Ramos (cell line): ENCODE data around the gene FCRLB.
"Not testable (repeated sequence)": the region's sequence is repeated elsewhere in the genome, so short reads cannot be mapped to it uniquely, and the experiment has no call there.

ENCODE experiments used
- in situ Hi-C: fragments of 300-500 bp; cut with MboI; formaldehyde crosslinking; loops from one replicate; pipeline ENCODE4 v1.14.3; 2022; ENCODE audit warnings: low sequenced_read_pairs; ENCODE audit not compliant: unreplicated experiment

Gene FCRLB

DNA sequence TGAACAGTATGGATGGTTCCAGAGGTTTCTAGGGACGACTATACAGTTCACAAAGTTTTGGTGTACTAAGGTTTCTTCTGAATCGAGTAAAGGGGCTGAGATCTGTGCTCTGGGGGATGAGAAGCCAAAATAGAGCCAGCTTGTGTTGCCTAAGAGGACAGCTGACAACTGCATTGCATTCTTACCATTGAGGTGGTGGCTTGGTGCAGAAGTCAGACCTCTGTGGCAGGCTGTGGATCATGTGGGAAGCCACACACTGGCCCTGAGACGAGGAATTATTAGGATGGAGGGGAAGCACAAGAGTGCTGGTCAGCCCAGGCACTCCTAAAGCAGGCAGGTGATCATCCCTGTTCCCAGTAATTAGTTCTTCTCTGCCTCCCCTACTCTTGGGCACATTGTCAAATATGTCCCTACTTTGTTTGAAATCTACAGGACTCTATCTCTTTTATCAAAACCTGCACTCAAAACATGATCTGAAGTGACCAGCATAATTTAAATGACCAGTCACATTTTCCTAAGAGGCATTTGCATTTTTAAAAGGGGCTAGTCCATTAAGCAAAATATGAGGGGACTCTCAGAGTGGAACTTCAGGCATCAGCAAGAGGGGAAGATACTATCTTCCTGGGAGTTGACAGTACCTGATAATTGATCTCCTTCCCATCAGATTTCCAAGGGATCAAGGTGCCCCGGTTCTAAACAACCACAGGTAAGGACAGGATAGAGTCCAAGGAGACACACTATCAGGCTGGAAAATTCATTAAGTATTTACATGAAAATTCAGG, at the start of gene FCRLB:
TSS of gene FCRLB (plus strand) at position 589 of the 782 bp plus-strand sequence. CDS start 1,129 bp downstream, outside the sequence.
- in situ Hi-C loops, result loop anchor here (25.0 kb wide), 2 partner anchors 509 to 684 kb away; partner anchors contain the start of genes APOA2, FCER1G, NDUFS2 and TSTD1

DNA sequence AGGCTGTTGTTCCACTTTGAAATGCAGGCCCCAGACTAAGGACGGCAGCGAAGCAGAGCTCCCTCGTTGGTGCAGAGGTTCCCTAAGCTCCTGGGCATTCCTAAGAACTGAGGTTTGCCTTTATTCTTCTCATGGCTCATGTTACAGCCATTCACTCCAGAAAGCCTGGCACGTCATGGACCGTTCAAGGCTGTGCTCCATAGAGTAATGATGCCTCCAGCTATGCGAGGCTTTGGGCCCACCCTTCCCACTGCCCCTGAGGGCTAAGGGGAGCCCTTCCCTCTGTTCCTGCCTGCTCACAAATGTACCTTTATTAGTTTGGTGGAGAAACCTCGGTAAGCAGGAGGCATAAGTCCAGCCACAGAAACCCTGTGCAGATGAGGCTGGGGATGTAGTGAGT, 47.9 kb upstream of the FCRLB start:
- in situ Hi-C loops, result not testable (repeated sequence)

GRCh38 chr1:161674447-161674846, 46.9 kb upstream of the FCRLB start:
- in situ Hi-C loops, result not testable (repeated sequence)

DNA sequence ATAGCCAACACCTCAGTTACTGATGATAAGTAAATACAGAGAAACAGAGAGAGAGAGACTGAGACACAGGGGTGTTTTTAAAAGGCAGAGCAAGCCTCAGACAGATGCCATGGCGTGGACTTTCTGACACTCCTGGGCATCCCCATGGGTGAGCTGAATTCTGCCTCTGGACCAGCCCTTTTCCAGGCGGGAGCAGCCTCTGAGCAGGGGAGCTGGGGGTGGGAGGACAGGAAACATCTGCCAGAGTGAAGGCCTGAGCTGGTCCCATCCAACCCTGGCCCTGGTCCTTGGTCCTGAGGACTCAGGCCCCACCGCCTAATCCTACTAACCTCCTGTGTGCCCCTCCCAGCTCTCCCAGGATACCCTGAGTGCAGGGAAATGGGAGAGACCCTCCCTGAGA, 46.4 kb upstream of the FCRLB start:
- in situ Hi-C loops, result not testable (repeated sequence)

- in situ Hi-C loops, result no loop called here
Measured at GRCh38 chr1:161676441-161676840, 44.9 kb upstream of the FCRLB start.

DNA sequence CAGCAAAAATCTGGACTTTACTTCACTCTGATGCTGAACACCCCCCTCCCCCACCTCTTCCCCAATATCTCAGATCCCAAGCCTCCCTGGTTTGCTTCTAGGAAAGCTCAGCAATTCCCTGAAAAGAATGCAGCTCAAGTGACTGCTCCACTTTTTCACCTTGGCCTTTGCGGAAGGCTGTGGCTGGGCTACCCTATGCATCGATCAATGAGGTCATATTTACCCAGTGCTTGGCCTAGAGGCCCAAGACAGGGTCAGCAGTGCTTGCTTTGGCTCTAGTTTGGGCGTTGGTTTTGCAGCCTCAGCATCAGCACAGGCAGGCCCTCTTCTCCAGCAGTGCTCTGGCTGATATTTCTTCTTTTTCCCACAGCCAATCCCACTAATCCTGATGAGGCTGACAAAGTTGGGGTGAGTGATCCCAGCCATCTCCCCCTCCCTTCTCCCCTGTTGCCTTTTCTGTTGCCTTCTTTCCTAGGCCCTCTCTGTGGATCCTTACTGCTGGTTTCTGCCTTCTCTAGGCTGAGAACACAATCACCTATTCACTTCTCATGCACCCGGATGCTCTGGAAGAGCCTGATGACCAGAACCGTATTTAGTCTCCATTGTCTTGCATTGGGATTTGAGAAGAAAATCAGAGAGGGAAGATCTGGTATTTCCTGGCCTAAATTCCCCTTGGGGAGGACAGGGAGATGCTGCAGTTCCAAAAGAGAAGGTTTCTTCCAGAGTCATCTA, 44.2 kb upstream of the FCRLB start:
- in situ Hi-C loops, result no loop called here

- in situ Hi-C loops, result no loop called here
Measured at GRCh38 chr1:161678500-161678899, 42.8 kb upstream of the FCRLB start.

- in situ Hi-C loops, result no loop called here
Measured at GRCh38 chr1:161681879-161682278, 39.5 kb upstream of the FCRLB start.

DNA sequence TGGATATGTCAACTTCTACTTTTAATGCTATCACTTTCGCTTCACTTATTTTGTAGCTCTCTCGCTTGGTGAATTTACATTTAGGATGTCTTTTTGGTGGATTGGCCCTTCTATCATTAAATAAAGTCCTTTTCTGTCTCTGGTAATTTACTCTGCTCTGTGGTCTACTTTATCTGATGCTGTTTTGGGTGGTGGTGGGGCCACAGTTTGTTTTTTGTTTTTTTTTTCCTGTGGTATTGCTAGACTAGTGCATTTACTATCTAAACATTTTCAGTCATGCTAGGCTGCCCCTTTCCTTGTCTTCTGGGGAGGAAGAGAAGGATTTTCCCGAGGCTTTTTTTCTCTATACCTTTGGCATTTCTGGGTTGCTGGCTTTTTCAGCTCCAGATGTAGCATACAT, 32.4 kb upstream of the FCRLB start:
- in situ Hi-C loops, result no loop called here

DNA sequence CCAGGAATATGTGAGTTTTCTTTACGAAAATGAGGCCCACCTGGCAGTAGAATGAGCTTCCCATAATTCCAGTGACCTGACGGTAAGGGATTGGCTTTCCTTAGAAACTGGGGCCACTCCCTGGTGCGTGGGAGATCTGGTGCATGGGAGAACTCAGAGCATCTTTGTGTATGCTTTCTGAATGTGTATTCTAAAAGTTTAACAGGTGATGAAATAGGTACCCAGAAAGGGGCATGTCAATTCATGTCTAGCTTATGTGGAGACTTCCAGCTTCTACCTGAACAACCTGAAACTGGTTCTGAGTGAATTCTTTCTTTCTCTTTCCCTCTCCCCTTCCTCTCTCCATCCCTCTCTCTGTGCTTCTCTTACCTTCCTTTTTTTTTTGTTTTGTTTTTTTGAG, 29.5 kb upstream of the FCRLB start:
- in situ Hi-C loops, result no loop called here

DNA sequence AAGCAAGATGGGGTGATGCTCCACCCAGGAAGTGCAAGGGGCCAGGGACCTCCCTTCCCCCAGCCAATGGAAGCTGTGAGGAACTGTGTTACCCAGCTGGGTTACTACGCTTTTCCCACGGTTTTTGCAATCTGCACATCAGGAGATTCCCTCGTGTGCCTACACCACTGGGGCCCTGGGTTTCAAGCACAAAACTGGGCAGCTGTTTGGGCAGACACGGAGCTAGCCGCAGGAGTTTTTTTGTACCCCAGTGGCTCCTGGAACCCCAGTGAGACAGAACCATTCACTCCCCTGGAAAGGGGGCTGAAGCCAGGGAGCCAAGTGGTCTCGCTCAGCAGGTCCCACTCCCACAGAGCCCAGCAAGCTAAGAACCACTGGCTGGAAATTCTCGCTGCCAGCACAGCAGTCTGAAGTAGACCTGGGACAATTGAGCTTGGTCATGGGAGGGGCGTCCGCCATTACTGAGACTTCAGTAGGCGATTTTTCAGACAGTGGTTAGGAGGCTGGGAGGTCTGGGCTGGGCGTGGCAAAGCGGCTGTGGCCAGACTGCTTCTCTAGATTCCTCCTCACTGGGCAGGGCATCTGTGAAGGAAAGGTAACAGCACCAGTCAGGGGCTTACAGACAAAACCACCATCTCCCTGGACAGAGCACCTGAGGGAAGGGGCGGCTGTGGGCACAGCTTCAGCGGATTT, 28.2 kb upstream of the FCRLB start:
- in situ Hi-C loops, result not testable (repeated sequence)

GRCh38 chr1:161698302-161698701, 23.0 kb upstream of the FCRLB start:
- in situ Hi-C loops, result not testable (repeated sequence)

- in situ Hi-C loops, result loop anchor here (25.0 kb wide), 2 partner anchors 490 to 665 kb away; partner anchors contain the start of genes APOA2, FCER1G, NDUFS2 and TSTD1
Measured at GRCh38 chr1:161702250-161702649, 19.1 kb upstream of the FCRLB start.

- in situ Hi-C loops, result loop anchor here (25.0 kb wide), 2 partner anchors 493 to 668 kb away; partner anchors contain the start of genes APOA2, FCER1G, NDUFS2 and TSTD1
Measured at GRCh38 chr1:161705537-161705936, 15.8 kb upstream of the FCRLB start.

DNA sequence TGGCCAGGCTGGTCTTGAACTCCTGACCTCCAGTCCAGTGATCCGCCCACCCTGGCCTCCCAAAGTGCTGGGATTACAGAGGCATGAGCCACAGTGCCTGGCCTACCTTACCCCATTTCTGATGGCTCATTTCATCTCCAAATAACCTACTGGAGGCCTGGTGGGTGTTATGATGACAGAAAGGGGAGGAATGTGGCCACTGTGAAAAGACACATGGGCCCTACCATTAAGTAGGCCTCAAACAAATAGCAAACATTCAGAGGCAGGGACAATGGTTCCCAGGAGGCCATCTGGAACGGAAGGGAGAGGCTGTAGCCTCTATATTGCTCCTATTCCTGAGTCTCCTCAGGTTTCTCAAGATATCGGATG, 15.2 kb upstream of the FCRLB start:
- in situ Hi-C loops, result loop anchor here (25.0 kb wide), 2 partner anchors 494 to 669 kb away; partner anchors contain the start of genes APOA2, FCER1G, NDUFS2 and TSTD1

- in situ Hi-C loops, result loop anchor here (25.0 kb wide), 2 partner anchors 494 to 669 kb away; partner anchors contain the start of genes APOA2, FCER1G, NDUFS2 and TSTD1
Measured at GRCh38 chr1:161706482-161707347, 14.6 kb upstream of the FCRLB start, which contains the start of gene FCRLA. TSS of gene FCRLA (plus strand) at chr1:161707229. CDS start at chr1:161707265, 36 bp downstream.

DNA sequence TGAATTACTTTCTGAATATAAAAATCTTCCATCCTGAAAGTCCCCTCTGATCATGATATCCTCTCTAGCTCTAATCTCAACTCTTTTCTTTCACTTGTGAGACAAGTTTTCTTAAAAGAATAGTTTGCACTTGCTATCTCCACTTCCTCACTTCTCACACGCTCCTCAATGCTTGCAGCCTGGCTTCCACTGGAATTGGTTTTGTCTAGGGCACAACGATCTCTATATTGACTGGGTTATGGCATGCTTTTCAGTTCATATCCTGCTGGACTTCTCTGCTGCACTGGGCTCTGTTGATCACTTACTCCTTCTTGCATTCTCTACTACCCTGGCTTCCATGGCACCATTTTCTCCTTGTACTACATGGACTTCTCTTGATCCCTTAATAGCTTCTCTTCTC, 13.8 kb upstream of the FCRLB start:
- in situ Hi-C loops, result loop anchor here (25.0 kb wide), 2 partner anchors 495 to 670 kb away; partner anchors contain the start of genes APOA2, FCER1G, NDUFS2 and TSTD1

- in situ Hi-C loops, result loop anchor here (25.0 kb wide), 2 partner anchors 497 to 672 kb away; partner anchors contain the start of genes APOA2, FCER1G, NDUFS2 and TSTD1
Measured at GRCh38 chr1:161709373-161709772, 12.0 kb upstream of the FCRLB start.

GRCh38 chr1:161710560-161710959, 10.8 kb upstream of the FCRLB start:
- in situ Hi-C loops, result loop anchor here (25.0 kb wide), 2 partner anchors 498 to 673 kb away; partner anchors contain the start of genes APOA2, FCER1G, NDUFS2 and TSTD1
